ENCODE measurements around the gene BCL2L1.

DNA sequence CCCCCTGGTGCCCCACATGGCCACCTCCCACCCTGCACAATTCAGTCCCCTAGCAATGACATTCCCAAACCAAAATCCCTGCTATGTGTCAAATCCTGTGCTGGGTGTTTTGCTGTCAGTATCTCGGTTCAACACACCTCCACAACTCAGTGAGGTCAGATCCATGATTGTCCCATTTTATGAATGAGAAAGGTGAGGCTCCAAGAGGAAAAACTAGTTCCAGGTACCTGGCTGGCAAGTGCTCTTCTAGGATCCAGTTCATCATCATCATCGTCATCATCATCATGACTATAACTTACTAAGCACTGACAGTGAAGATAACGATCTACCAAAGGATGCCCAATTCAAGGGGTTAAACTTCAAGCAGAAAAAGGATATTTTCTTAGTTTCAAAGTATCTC is 102.4 kb downstream of the BCL2L1 start:
- TF ChIP-seq, protein P1, sequence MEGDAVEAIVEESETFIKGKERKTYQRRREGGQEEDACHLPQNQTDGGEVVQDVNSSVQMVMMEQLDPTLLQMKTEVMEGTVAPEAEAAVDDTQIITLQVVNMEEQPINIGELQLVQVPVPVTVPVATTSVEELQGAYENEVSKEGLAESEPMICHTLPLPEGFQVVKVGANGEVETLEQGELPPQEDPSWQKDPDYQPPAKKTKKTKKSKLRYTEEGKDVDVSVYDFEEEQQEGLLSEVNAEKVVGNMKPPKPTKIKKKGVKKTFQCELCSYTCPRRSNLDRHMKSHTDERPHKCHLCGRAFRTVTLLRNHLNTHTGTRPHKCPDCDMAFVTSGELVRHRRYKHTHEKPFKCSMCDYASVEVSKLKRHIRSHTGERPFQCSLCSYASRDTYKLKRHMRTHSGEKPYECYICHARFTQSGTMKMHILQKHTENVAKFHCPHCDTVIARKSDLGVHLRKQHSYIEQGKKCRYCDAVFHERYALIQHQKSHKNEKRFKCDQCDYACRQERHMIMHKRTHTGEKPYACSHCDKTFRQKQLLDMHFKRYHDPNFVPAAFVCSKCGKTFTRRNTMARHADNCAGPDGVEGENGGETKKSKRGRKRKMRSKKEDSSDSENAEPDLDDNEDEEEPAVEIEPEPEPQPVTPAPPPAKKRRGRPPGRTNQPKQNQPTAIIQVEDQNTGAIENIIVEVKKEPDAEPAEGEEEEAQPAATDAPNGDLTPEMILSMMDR (IDR thresholded peaks at IDR 0.05): no peak
- TF ChIP-seq EZH2 (IDR thresholded peaks at IDR 0.05) (no peak), EZH2phosphoT487 (IDR thresholded peaks at IDR 0.05) (no peak)

Data from neural progenitor cell (in vitro differentiated cells).